GM18517 (cell line): ENCODE results near the gene AKAP8L.
"Not testable (repeated sequence)": the region's sequence is repeated elsewhere in the genome, so short reads cannot be mapped to it uniquely, and the experiment has no call there.

ENCODE experiments used
- ATAC-seq: cut with Tn5 transposase; IDR thresholded peaks from one replicate; pipeline ENCODE4 v1.9.1; 2021; ENCODE audit warnings: mild to moderate bottlenecking, moderate library complexity; ENCODE audit not compliant: unreplicated experiment

The AKAP8L gene

GRCh38 chr19:15421721-15422260 is 3.0 kb upstream of the AKAP8L start:
- ATAC-seq = no peak

GRCh38 chr19:15421136-15421695 is 2.4 kb upstream of the AKAP8L start:
- no peak for ATAC-seq

- ATAC-seq = no peak
Observed at GRCh38 chr19:15419413-15420025, 731 bp upstream of the AKAP8L start.

- ATAC-seq = no peak
Observed at GRCh38 chr19:15418231-15418578, 583 bp downstream of the AKAP8L start.

- ATAC-seq = no peak
Observed at GRCh38 chr19:15417699-15418098, 1.1 kb downstream of the AKAP8L start.

- ATAC-seq = no peak
Observed at GRCh38 chr19:15412832-15413231, 6.0 kb downstream of the AKAP8L start.

- ATAC-seq = not testable (repeated sequence)
Observed at GRCh38 chr19:15411351-15411750, 7.4 kb downstream of the AKAP8L start.

GRCh38 chr19:15404780-15405211 is 14.0 kb downstream of the AKAP8L start:
- no peak for ATAC-seq

GRCh38 chr19:15404097-15404779 is 14.6 kb downstream of the AKAP8L start:
- ATAC-seq = no peak

GRCh38 chr19:15403151-15403531 is 15.6 kb downstream of the AKAP8L start:
- ATAC-seq = no peak

GRCh38 chr19:15402411-15403150 is 16.2 kb downstream of the AKAP8L start:
- no peak for ATAC-seq

GRCh38 chr19:15401397-15401710 is 17.4 kb downstream of the AKAP8L start:
- ATAC-seq = no peak

- no peak for ATAC-seq
Observed at GRCh38 chr19:15400521-15401396, 18.0 kb downstream of the AKAP8L start.

GRCh38 chr19:15399635-15400034 is 19.2 kb downstream of the AKAP8L start:
- ATAC-seq = no peak

- ATAC-seq = no peak
Observed at GRCh38 chr19:15399234-15399515, 19.6 kb downstream of the AKAP8L start.

- ATAC-seq = no peak
Observed at GRCh38 chr19:15398501-15399233, 20.1 kb downstream of the AKAP8L start.

- no peak for ATAC-seq
Observed at GRCh38 chr19:15397782-15398181, 21.0 kb downstream of the AKAP8L start.

- no peak for ATAC-seq
Observed at GRCh38 chr19:15397236-15397635, 21.6 kb downstream of the AKAP8L start.

- ATAC-seq = no peak
Observed at GRCh38 chr19:15396436-15396835, 22.4 kb downstream of the AKAP8L start.

- not testable (repeated sequence) for ATAC-seq
Observed at GRCh38 chr19:15395251-15395650, 23.5 kb downstream of the AKAP8L start.
